Measurements from ENCODE around the gene ENPP4.
"Not testable (repeated sequence)": the region's sequence is repeated elsewhere in the genome, so short reads cannot be mapped to it uniquely, and the experiment has no call there.

ENPP4 gene, protein sequence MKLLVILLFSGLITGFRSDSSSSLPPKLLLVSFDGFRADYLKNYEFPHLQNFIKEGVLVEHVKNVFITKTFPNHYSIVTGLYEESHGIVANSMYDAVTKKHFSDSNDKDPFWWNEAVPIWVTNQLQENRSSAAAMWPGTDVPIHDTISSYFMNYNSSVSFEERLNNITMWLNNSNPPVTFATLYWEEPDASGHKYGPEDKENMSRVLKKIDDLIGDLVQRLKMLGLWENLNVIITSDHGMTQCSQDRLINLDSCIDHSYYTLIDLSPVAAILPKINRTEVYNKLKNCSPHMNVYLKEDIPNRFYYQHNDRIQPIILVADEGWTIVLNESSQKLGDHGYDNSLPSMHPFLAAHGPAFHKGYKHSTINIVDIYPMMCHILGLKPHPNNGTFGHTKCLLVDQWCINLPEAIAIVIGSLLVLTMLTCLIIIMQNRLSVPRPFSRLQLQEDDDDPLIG

GRCh38 chr6:46129629-46130511, at the start of gene ENPP4:
Gene ENPP4, plus strand, starts transcription at chr6:46129989. Its CDS starts 9,595 bp downstream, at chr6:46139584.
- DNase-seq, result peak; percentile 29 to 95 (median 89)

DNA sequence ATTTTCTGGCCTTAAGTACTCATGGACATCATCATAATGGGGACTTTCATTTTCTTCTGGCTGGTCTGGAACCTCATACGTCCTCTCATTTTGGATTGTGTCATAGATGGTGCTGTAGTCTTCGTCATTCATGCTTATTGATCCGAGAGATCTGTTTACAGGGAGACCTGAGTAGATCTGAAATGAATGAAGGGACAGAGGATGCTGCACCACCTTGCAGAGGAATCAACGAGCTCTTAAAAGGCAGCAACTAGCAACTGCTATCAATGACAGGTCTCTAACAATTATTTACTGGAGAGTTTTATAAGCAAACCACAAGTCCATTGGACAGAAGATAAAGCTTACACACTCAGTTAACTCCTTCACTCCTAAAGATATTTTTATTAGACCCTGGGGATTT, 49.7 kb upstream of the ENPP4 start:
- no peak for DNase-seq

DNA sequence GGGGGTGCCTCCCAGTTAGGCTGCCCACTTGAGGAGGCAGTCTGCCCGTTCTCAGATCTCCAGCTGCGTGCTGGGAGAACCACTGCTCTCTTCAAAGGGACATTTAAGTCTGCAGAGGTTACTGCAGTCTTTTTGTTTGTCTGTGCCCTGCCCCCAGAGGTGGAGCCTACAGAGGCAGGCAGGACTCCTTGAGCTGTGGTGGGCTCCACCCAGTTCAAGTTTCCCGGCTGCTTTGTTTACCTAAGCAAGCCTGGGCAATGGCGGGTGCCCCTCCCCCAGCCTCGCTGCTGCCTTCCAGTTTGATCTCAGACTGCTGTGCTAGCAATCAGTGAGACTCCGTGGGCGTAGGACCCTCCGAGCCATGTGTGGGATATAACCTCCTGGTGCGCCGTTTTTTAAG, 44.1 kb upstream of the ENPP4 start:
- not testable (repeated sequence) for DNase-seq

DNA sequence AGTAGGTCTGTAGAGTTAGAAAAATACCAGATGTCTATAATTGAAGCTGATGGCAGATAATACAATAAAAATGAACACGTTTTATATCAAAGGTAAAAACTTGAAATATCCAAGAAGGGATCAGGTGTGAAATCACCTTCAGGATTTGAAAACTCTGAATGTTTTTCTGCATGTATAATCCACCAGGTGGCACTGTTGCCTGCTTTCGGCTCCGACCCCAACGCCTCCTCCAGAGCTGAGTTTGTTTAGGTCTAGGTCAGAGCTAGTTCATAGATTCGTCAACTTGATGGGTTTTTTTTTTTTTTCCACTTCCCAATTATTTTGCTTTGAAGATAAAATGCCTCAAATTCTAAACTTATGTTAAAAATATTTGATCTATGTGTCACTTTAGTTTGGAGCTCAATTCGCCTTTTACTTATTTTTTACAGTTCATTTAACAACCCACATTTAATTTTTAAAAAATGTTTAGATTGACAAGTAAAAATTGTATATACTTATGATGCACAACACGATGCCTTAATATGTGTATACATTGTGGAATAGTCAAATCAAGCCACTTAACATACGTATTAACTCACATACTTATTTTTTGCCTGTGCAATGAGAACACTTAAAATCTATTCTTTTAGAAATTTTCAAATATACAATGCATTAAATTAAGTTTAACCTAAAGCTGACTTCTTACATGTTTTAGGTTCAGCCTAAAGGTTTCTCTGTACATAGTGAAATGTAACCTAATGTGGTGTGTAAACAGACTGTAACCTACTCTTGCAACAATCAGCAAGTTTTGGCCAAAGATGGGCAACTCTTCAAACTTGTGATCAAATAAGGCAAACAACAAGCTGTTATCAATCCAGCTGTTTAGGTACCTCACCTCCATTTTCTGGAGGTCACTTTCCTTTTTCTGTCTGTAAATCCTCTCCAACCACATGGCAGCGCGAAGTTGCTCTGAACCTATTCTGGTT, 39.4 kb upstream of the ENPP4 start:
- peak in 43 of 56 donors; percentile 1 to 81 (median 26) for DNase-seq

DNA sequence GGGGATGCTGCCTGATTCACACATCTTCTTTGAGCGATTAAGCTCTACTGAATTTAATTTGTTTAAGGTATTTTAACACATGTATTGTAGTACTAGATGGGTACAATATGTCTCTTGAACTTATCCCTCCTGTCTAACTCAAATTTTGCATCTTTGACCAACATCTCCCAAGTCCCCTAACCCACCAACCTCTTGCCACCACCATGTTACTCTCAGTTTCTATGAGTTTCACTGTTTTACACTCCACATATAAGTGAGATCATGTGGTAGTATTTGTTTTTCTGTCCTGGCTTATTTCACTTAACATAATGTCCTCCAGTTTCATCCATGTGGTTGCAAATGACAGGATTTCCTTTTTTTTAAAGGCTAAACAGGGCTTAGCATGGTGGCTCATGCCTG, 38.7 kb upstream of the ENPP4 start:
- no peak for DNase-seq

DNA sequence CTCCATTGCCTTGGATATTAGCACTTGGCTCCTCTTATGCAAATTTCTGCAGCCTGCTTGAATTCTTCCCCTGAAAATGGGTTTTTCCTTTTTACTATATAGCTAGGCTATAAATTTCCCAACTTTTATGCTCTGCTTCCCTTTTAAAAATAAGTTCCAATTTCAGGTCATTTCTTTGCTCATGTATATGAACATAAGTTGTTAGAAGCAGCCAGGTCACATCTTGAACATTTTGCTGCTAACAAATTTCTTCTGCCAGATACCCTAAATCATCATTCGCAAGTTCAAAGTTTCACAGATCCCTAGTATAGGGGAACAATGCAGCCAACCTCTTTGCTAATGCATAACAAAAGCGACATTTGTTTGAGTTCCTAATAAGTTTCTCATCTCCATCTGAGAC, 34.5 kb upstream of the ENPP4 start:
- DNase-seq, result no peak

GRCh38 chr6:46097366-46097765, 32.4 kb upstream of the ENPP4 start:
- DNase-seq, result no peak

GRCh38 chr6:46098678-46099077, 31.1 kb upstream of the ENPP4 start:
- DNase-seq, result peak in 54 of 56 donors; percentile 2 to 85 (median 64)

DNA sequence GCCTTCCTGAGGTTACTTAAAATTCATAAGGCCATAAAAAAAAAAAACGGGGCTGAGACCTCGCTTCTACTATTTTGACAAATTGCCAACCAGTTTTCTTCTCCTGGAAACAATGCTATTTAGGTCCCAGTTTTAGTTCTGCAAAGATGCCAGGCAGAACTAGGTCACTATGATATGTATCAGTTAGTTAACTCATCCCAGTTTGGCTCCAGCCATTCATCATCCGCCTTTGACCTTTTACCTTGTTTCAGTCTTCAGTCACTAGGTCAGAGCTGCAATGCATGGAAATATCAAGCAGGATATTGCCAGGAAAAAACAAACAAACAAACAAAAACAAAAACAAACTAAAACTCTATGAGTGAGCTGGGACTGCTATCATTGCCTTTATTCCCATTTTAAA, 29.8 kb upstream of the ENPP4 start:
- DNase-seq, result no peak

DNA sequence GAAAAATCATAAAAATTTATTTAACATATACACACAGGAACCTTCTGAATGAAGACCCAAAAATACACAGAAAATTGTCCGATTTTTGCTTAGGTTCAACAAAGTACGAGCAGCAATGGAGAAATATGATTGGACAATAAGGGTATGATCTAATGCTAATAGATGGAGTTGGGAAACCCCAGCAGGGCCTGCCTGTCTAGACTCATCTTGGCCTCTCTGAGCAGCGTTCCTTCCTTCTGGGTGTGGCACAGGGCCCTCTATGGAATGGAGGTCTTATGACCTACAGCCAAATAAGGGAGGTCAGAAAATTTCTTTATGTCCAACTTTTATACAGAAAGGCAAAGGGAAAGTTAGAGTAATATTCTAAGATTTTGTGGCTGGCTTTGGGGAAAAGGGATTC, 27.7 kb upstream of the ENPP4 start:
- no peak for DNase-seq

DNA sequence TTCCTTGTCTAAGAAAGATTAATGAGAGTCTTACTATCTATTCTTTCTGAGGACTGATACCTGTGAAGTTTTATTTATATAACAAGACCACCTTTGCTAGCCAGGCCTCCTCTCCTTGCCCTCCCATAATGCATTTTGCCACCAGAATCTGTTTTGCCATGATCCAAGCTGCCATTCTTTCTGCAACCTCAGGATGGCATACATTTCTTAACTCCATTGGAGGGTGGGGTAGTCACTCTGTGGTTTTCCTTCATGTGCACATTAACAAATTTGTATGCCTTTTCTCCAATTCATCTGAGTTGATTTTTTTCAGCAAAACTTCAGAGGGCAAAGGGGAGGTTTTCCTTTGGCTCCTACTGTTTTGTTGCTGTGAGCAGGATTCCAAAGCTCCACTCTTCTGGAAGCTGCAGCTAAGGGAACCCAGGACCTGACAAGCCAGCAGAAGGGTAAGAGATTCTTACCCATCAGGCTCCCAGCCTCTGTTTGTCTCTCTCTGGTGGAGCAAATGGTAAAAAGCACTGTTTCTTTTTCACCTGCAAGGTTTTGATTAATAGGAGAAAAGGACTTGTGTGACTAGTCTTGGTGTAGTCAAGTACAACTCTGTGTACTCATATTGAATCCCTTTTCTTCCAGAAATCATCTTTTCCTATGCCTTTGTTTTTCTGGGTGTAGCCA, 26.2 kb upstream of the ENPP4 start:
- no peak for DNase-seq

DNA sequence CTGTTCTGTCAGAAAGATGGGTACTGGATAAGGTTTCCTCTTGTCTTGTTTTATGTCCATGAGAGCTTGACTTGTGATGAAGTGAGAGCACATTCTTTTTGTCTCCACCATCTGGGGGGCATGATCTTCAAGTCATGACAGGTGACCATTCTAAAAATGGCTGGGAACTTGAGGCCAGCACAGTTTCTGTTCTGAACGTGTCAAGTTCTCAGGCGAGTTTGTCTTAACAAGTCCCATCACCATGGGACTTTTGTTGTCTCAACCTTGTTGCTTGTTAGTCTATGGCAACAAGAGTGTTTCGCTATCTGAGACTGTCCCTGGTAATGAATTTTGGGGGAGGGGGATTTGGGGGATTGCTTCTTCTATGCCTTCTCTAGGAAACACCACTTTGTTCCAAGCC, 25.6 kb upstream of the ENPP4 start:
- DNase-seq, result no peak

DNA sequence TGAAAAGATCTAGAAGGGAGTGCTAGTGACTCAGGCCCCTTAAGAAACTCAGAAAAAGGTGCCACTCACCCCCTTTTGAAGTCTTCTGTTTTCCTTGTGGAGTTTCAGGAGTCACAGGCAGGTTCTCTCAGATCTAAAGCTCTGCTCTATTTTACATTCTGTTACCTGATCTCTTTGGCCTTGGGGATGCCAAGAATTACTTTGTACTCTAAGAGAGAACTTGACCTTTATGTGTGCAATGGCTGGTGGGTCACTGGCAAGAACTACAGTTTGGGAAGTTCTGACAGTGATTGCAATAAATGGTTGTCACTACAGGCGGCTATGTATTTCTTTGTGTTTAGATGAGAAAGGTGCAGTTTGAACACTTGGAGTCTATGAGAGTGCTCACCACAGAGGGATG, 24.2 kb upstream of the ENPP4 start:
- DNase-seq, result no peak

GRCh38 chr6:46113370-46113769, 16.4 kb upstream of the ENPP4 start:
- DNase-seq, result no peak

GRCh38 chr6:46115634-46116033, 14.2 kb upstream of the ENPP4 start:
- DNase-seq, result no peak

DNA sequence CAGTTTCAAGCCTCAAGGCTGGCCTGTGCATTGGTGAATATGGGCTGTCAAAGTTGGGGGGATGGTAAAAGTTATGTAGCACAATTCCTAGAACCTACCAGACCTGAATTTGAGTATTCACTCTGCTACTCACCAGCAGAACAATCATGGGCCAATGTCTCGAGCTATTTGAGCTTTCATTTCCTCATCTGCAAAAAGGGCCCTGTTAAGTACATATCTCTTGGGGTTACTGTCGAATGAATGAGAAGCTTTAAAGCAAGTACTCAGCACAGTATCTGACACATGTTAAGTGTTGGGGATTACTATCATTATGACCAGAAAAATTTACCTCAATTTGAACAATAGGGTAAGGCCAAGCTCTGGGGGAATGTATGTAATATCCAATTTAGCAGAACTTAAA, 13.5 kb upstream of the ENPP4 start:
- no peak for DNase-seq

DNA sequence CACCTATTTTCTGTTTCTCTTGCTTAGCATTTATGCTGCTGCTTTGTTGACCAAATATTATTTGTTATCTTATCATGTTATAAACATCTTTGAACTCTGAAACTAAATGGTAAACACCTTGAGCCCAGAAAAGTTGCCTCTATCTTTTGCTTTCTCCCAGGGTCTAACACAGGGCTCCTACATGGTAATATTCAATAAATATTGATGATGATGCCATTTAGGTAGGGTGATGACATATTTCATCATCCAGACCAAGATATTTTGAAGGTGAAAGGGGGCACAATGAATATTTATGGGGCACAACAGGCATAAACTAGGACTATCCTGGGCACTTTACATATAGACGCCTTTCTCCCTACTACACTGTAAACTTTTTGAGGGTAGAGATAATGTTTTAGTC, 11.6 kb upstream of the ENPP4 start:
- DNase-seq, result no peak

DNA sequence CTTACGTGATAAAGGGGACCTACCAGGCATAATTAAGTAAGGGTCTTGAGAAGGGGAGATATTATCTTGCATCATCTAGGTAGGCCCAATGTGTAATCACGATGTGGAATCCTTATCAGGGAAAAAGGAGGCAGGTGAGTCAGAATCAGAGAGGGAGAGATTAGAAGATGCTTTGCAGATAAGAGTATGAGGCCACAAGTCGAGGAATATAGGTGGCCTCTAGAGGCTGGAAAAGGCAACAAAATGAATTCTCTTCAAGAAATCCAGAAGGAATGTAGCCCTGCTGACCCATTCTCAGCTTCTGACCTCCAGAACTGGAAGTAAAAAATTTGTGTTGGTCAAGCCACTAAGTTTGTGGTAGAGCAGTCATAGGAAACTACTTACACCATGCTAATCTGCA, 11.0 kb upstream of the ENPP4 start:
- DNase-seq, result no peak

- not testable (repeated sequence) for DNase-seq
Observed at GRCh38 chr6:46119679-46120078, 10.1 kb upstream of the ENPP4 start.

GRCh38 chr6:46128476-46128875, 1.3 kb upstream of the ENPP4 start:
- DNase-seq, result no peak

GRCh38 chr6:46129291-46129628, 529 bp upstream of the ENPP4 start:
- DNase-seq, result peak in 1 of 56 donors; percentile 32

Data from nucleus accumbens (tissue), 56 donors.